Transverse colon (tissue), 4 donors: ENCODE results near the gene RBM17.

Experiments used
- CTCF ChIP-seq, 5 experiments: fragments of 200-600 bp in 3 of 5; fragments of 450-650 bp in 2 of 5; sonication (generic) in 3 of 5; IDR thresholded peaks; 1 replicate in 2 of 5; 2 replicates in 3 of 5; pipeline ENCODE4 v1.5.1; 2016 to 2017; ENCODE audit warnings: antibody characterized with exemption in 5 of 5, inconsistent platforms in 3 of 5, mild to moderate bottlenecking in 2 of 5, moderate library complexity in 1 of 5
- EP300 ChIP-seq: sonication (generic); formaldehyde crosslinking; IDR thresholded peaks from one replicate; pipeline ENCODE4 v1.6.1; 2017; ENCODE audit warnings: antibody characterized with exemption, low read depth
- POLR2A ChIP-seq: fragments of 450-650 bp; IDR thresholded peaks from one replicate; pipeline ENCODE4 v1.6.1; 2016; ENCODE audit warnings: antibody characterized with exemption, mild to moderate bottlenecking, moderate library complexity
- POLR2AphosphoS5 ChIP-seq, 3 donors: sonication (generic); formaldehyde crosslinking; IDR thresholded peaks; one replicate each; pipeline ENCODE4 v1.6.1; 2016; ENCODE audit warnings: antibody characterized with exemption in 3 of 3

- TF ChIP-seq POLR2A (no peak), CTCF (IDR thresholded peaks at IDR 0.05) (no peak), POLR2AphosphoS5 (IDR thresholded peaks at IDR 0.05) (no peak), EP300 (no peak)
Observed at GRCh38 chr10:6048281-6049030, 40.4 kb upstream of the RBM17 start.
